Loucy (cell line): ENCODE measurements around the gene OVCH2.
"Not testable (repeated sequence)": the region's sequence is repeated elsewhere in the genome, so short reads cannot be mapped to it uniquely, and the experiment has no call there.

Experiments
- H2AFZ ChIP-seq: fragments of 200-600 bp; sonication (generic); 2 replicates; pipeline ENCODE4 v1.6.0; 2016; ENCODE audit warnings: antibody characterized with exemption, mild to moderate bottlenecking, low read length, moderate library complexity
- H3F3A ChIP-seq: fragments of 200-600 bp; 2 replicates; pipeline ENCODE4 v1.6.0; 2016; ENCODE audit warnings: antibody characterized with exemption, low read depth, mild to moderate bottlenecking
- H3K27me3 ChIP-seq: fragments of 200-600 bp; sonication (generic); 2 replicates; pipeline ENCODE4 v1.6.1; 2014; ENCODE audit warnings: low read length, mild to moderate bottlenecking; ENCODE audit not compliant: insufficient read depth, poor library complexity, severe bottlenecking
- H3K36me3 ChIP-seq: fragments of 200-600 bp; sonication (generic); 2 replicates; pipeline ENCODE4 v1.6.1; 2016; ENCODE audit warnings: low read length; ENCODE audit not compliant: insufficient read depth
- H3K4me1 ChIP-seq: fragments of 200-600 bp; sonication (generic); 2 replicates; pipeline ENCODE4 v1.5.1; 2014; ENCODE audit warnings: low read length, mild to moderate bottlenecking; ENCODE audit not compliant: insufficient read depth, poor library complexity, severe bottlenecking
- H3K4me2 ChIP-seq: fragments of 200-600 bp; sonication (generic); 2 replicates; pipeline ENCODE4 v1.6.0; 2014; ENCODE audit warnings: antibody characterized with exemption, low read length, low read depth, mild to moderate bottlenecking; ENCODE audit not compliant: poor library complexity, severe bottlenecking
- H3K4me3 ChIP-seq: fragments of 200-600 bp; sonication (generic); 2 replicates; pipeline ENCODE4 v1.5.1; 2014; ENCODE audit warnings: low read length, mild to moderate bottlenecking, mixed read lengths; ENCODE audit not compliant: poor library complexity, severe bottlenecking
- H3K79me2 ChIP-seq: fragments of 200-600 bp; sonication (generic); 2 replicates; pipeline ENCODE4 v1.6.1; 2014; ENCODE audit warnings: low read length; ENCODE audit not compliant: insufficient read depth
- H3K9ac ChIP-seq: fragments of 200-600 bp; sonication (generic); 2 replicates; pipeline ENCODE4 v1.6.0; 2014; ENCODE audit warnings: mild to moderate bottlenecking, low read depth, low read length, moderate library complexity; ENCODE audit not compliant: poor library complexity, severe bottlenecking
- H3K9me2 ChIP-seq: fragments of 200-600 bp; sonication (generic); replicated peaks from 2 replicates; pipeline ENCODE4 v1.6.1; 2016; ENCODE audit warnings: low read depth, low read length, mixed read lengths
- H3K9me3 ChIP-seq: fragments of 200-600 bp; sonication (generic); 2 replicates; pipeline ENCODE4 v1.6.1; 2014; ENCODE audit warnings: mild to moderate bottlenecking, antibody characterized with exemption, low read length, low read depth; ENCODE audit not compliant: insufficient read depth
- H4K20me1 ChIP-seq: fragments of 200-600 bp; sonication (generic); 2 replicates; pipeline ENCODE4 v1.6.0; 2014; ENCODE audit warnings: antibody characterized with exemption, low read length, mild to moderate bottlenecking; ENCODE audit not compliant: insufficient read depth, poor library complexity, severe bottlenecking
- EZH2phosphoT487 ChIP-seq: fragments of 200-600 bp; IDR thresholded peaks from 2 replicates; pipeline ENCODE4 v1.6.1; 2018; ENCODE audit warnings: antibody characterized with exemption, mild to moderate bottlenecking, moderate library complexity, borderline replicate concordance
- TF ChIP-seq, protein P1 (sequence below): fragments of 200-600 bp; sonication (generic); conservative IDR thresholded peaks from 2 replicates; pipeline ENCODE4 v1.5.1; 2014; ENCODE audit warnings: mild to moderate bottlenecking, antibody characterized with exemption, low read length

OVCH2 gene

DNA sequence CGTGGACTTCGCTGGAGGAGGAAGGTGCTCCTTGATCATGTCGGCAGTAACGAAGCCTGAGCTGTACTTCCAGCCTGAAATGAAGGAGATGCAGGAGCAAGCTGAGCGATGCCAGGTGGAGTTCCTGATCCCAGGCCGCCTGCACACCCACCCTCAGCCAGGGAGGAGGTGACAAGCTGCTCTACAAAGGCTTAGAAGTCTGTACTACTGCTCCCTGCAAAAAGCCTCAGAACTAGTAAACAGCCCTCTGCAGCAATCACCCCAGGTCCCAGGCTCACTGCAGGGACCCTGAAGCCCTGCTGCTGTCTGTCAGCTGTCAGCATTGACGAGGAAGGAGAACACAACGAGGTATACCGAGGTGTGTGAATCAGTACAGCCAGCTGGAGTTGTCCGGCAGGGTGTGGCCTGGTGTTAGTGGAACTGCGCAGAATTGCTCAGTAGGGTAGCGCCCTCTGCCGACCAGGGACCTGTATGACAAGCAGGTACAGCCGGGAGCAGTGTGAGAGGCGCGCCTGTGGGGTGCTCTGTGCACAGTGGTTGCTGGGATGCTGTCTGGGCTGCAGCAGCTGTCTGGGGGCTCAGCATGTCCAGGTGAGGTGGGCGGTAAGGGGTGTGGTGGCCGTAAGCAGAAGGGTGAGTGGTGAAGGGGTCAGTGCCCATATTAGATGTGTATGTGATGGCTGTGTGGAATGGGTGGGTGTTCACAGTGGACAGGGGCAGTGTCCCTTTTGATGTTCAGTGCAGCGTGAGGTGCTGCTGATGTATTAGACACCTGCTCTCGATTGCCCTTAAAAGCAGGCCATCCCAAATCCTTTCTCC lies 40.6 kb downstream of the OVCH2 start:
- Histone ChIP-seq H3K27me3 (no peaks in the 10 kb centered on the region), H3K4me3 (no peak overlapping the region), H3K4me1 (no peaks in the 10 kb centered on the region), H3K79me2 (no peaks in the 10 kb centered on the region), H2AFZ (no peak overlapping the region), H3K9ac (no peak overlapping the region), H3K4me2 (no peak overlapping the region), H3K9me3 (no peaks in the 10 kb centered on the region), H3K9me2 (no peaks in the 10 kb centered on the region), H3F3A (no peaks in the 10 kb centered on the region), H4K20me1 (no peaks in the 10 kb centered on the region), H3K36me3 (no peaks in the 10 kb centered on the region)
- no peak for TF ChIP-seq EZH2phosphoT487
- TF ChIP-seq, protein P1, sequence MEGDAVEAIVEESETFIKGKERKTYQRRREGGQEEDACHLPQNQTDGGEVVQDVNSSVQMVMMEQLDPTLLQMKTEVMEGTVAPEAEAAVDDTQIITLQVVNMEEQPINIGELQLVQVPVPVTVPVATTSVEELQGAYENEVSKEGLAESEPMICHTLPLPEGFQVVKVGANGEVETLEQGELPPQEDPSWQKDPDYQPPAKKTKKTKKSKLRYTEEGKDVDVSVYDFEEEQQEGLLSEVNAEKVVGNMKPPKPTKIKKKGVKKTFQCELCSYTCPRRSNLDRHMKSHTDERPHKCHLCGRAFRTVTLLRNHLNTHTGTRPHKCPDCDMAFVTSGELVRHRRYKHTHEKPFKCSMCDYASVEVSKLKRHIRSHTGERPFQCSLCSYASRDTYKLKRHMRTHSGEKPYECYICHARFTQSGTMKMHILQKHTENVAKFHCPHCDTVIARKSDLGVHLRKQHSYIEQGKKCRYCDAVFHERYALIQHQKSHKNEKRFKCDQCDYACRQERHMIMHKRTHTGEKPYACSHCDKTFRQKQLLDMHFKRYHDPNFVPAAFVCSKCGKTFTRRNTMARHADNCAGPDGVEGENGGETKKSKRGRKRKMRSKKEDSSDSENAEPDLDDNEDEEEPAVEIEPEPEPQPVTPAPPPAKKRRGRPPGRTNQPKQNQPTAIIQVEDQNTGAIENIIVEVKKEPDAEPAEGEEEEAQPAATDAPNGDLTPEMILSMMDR, result peak; percentile 97

DNA sequence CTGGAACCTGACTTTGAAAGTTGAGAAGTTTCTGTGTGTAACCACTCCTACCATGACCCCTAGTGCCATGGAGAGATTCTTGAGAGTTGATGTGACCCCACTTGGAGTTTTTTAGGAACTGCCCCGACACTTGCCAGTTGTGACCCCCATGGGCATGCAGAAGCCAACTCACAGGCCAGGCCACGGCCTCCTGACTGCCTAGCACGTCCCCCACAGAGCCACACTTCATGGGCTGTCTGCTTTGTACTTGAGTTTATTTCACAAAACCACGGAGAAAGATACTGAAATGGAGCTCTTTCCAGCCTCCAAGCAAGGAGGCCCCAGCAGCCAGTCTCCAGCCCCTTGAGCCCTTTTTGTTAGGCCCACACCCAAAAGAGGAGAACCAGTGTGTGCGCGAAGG lies 41.4 kb downstream of the OVCH2 start:
- H3K79me2 ChIP-seq, result no peaks in the 10 kb centered on the region
- H3K27me3 ChIP-seq, result no peaks in the 10 kb centered on the region

DNA sequence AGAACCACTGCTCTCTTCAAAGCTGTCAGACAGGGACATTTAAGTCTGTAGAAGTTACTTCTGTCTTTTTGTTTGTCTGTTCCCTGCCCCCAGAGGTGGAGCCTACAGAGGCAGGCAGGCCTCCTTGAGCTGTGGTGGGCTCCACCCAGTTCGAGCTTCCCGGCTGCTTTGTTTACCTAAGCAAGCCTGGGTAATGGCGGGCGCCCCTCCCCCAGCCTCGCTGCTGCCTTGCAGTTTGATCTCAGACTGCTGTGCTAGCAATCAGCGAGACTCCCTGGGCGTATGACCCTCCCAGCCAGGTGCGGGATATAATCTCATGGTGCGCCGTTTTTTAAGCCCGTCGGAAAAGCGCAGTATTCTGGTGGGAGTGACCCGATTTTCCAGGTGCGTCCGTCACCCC lies 42.7 kb downstream of the OVCH2 start:
- H3K4me2 ChIP-seq, H2AFZ ChIP-seq, H3K9ac ChIP-seq, H3K4me3 ChIP-seq, H3K9me3 ChIP-seq, H3K36me3 ChIP-seq, H3K27me3 ChIP-seq, H3K4me1 ChIP-seq, H3F3A ChIP-seq, H4K20me1 ChIP-seq, H3K9me2 ChIP-seq, H3K79me2 ChIP-seq: not testable (repeated sequence)

More for the DNA sequence above, 41.4 kb downstream of the OVCH2 start:
- H3K4me1 ChIP-seq, result no peaks in the 10 kb centered on the region
- H3K4me3 ChIP-seq, result no peak overlapping the region
- H3K4me2 ChIP-seq, result no peak overlapping the region
- no peaks in the 10 kb centered on the region for H3K36me3 ChIP-seq
- TF ChIP-seq EZH2phosphoT487, result no peak
- TF ChIP-seq, protein P1, result no peak
- no peaks in the 10 kb centered on the region for H4K20me1 ChIP-seq
- no peaks in the 10 kb centered on the region for H3F3A ChIP-seq
- H3K9ac ChIP-seq, result no peak overlapping the region
- no peaks in the 10 kb centered on the region for H3K9me2 ChIP-seq
- no peaks in the 10 kb centered on the region for H3K9me3 ChIP-seq
- H2AFZ ChIP-seq, result no peak overlapping the region
